GM12891 (cell line): ENCODE data around the gene KCTD15.

Experiments
- DNase-seq: peaks from one replicate; pipeline ENCODE4 v3.0.0; 2011; ENCODE audit warnings: low spot score; ENCODE audit not compliant: insufficient read length
- FAIRE-seq: peaks from 2 replicates; lab custom pipeline; 2011; peaks lifted over from hg19 to GRCh38; lab: Jason Lieb, UNC
- PAX5 ChIP-seq: IDR thresholded peaks from 2 replicates; pipeline ENCODE4 v1.6.1; 2011; ENCODE audit warnings: low read length, moderate library complexity, mild to moderate bottlenecking; ENCODE audit not compliant: insufficient read depth, severe bottlenecking
- POLR2A ChIP-seq: IDR thresholded peaks from 2 replicates; pipeline ENCODE4 v1.6.1; 2011; ENCODE audit warnings: low read depth, low read length, control low read depth
- POLR2AphosphoS5 ChIP-seq: IDR thresholded peaks from 2 replicates; pipeline ENCODE4 v1.6.1; 2011; ENCODE audit warnings: low read depth, low read length, control low read depth
- POU2F2 ChIP-seq: IDR thresholded peaks from 2 replicates; pipeline ENCODE4 v1.6.1; 2011; ENCODE audit warnings: low read depth, mild to moderate bottlenecking, control low read depth, low read length, moderate library complexity
- SPI1 ChIP-seq: IDR thresholded peaks from 2 replicates; pipeline ENCODE4 v1.6.1; 2011; ENCODE audit warnings: low read depth, low read length, control low read depth
- TAF1 ChIP-seq: IDR thresholded peaks from 2 replicates; pipeline ENCODE4 v1.6.1; 2011; ENCODE audit warnings: low read depth, low read length, control low read depth

The KCTD15 gene

GRCh38 chr19:33794683-33795369, 1.8 kb upstream of the KCTD15 start:
- no peak for DNase-seq
- FAIRE-seq = no peak
- TF ChIP-seq POLR2AphosphoS5 = no peak
- no peak for TF ChIP-seq POU2F2
- no peak for TF ChIP-seq SPI1
- no peak for TF ChIP-seq PAX5
- TF ChIP-seq POLR2A = no peak
- TF ChIP-seq TAF1 = no peak

GRCh38 chr19:33795370-33796163, 1.1 kb upstream of the KCTD15 start:
- DNase-seq = peak; percentile 81
- no peak for FAIRE-seq
- TF ChIP-seq POLR2AphosphoS5 (no peak), SPI1 (no peak), PAX5 (no peak), TAF1 (no peak), POU2F2 (no peak), POLR2A (no peak)

GRCh38 chr19:33797802-33798671, 1.4 kb downstream of the KCTD15 start:
- DNase-seq = no peak
- no peak for FAIRE-seq

DNA sequence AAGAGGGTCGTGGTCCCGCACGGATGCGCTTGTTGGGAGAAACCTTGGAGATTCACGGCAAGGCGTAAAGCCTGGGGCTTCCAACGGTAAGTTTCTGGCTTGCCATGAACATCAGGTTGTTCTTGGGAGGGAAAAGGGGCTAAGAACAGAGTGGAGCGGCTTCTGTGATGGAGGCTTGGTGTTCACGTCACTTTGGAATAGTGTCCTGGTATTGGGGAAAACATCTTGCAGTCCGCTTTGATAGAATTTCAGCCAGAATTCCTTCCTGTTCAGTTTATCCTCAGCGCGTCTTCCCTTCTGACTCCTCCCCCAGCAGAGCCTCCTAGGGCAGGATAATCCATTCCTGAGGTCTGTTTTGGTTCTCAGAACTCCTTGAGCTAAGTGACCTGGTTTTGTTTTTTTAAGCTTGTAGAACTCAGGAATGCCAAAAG, 2.0 kb downstream of the KCTD15 start:
- FAIRE-seq (no peak), DNase-seq (no peak)
- TF ChIP-seq POLR2A (no peak), PAX5 (no peak), TAF1 (no peak), POLR2AphosphoS5 (no peak)

More at GRCh38 chr19:33797802-33798671, 1.4 kb downstream of the KCTD15 start:
- TF ChIP-seq TAF1 = no peak

- TF ChIP-seq POU2F2 (no peak), POLR2A (no peak), SPI1 (no peak)
- no peak for DNase-seq
- FAIRE-seq = no peak
Observed at GRCh38 chr19:33799476-33799875, 2.8 kb downstream of the KCTD15 start.

DNA sequence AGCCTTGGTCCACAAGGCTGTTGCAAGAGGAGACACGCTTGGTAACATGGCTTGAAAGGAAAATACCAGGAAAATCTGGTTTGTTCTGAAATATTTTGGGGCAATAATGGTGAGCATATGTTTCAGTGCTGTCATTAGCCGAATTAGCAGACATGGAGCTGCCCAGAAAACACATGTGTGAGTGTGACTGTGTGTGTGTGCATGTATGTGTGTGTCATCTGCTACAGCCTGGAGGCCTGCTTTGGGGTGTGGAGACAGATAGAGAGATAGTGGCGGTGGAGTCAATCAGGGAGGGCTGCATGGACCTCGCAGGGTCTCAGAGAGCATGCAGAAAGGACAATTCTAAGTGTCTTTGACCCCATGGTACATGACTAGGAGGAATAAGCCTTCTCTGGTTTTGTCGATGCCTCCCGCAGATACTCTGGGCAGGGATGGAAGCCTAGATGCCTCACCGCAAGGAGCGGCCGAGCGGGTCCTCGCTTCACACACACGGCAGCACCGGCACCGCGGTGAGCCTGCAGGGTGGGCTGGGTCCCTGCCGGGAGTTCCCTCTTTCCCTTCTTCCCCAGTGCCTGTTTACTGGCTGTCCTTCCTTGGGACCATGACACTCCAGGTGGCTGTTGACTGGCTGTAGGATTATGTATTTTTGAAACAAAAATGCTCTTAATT, 3.5 kb downstream of the KCTD15 start:
- TF ChIP-seq POU2F2 = no peak
- TF ChIP-seq POLR2A = no peak
- no peak for TF ChIP-seq TAF1
- TF ChIP-seq PAX5 = no peak
- no peak for TF ChIP-seq POLR2AphosphoS5
- TF ChIP-seq SPI1 = no peak
- DNase-seq (no peak), FAIRE-seq (no peak)

DNA sequence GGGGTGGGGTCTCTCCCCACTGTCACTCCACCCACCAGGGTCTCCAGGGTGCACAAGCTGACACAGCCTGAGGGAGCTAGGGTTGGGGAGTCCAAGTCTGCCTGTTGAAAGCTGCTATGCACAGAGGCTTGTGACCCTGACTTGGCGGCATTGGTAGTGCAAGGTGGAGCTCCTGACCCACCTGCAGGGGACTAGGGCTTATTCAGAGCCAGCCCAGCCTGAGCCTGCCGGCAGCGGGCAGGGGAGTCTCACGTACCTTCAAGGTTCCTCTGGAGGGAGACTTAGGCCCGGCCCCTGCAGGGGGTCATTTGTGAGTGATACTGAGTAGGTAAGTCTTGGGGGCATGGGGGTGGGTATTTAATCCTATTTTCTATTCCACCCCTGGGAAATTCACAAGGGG, 4.7 kb downstream of the KCTD15 start:
- no peak for TF ChIP-seq POU2F2
- no peak for TF ChIP-seq PAX5
- no peak for TF ChIP-seq TAF1
- TF ChIP-seq POLR2AphosphoS5 = no peak
- TF ChIP-seq POLR2A = no peak
- no peak for TF ChIP-seq SPI1
- FAIRE-seq (no peak), DNase-seq (no peak)

DNA sequence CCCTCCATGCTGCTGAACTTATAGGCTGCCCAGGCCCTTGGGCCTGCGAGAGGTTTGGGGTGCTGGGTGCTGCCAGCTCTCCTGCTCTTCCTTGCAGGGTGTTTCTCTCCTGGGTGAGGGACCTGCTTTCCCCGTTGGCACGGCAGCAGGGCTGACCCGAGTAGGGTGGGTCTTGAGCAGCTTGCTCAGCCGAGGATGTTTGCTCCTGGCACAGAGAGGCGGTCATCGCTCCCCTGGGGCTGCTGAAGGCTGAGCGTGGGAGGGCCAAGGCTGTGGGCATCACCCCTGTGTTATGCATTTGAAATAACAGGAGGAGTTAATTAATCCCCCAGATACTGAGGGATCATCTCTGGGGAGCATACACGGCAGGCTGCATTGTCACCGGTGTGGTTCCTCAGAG, 5.3 kb downstream of the KCTD15 start:
- DNase-seq = no peak
- TF ChIP-seq POLR2AphosphoS5 = no peak
- TF ChIP-seq PAX5 = no peak
- no peak for TF ChIP-seq TAF1
- no peak for TF ChIP-seq POU2F2
- TF ChIP-seq SPI1 = no peak
- TF ChIP-seq POLR2A = no peak
- FAIRE-seq = no peak

DNA sequence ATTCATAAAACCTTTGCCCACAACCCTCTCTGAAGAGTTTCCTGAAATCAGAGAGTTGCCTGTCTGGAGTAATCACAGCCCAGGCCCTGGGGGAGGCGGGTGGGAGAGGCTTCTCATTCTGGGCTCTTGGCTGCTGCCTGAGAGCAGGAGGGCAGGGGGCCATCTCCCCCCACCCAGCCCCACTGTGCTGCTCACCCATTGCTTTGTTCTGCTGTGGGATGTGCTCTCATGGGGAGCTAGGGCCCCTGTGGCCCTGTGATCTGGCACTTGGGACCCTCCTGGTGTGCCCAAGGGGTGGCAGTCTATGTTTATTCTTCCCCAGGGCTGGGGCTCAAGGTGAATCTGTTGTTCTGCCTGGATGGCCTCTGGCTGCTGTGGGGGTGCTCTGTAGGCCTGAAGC, 6.1 kb downstream of the KCTD15 start:
- TF ChIP-seq PAX5 (no peak), POLR2A (no peak), POU2F2 (no peak), POLR2AphosphoS5 (no peak), SPI1 (no peak), TAF1 (no peak)
- DNase-seq (no peak), FAIRE-seq (no peak)
